ENCODE data around the gene MORC3.

Gene MORC3

GRCh38 chr21:36350282-36350910 is 30.4 kb downstream of the MORC3 start:
- TF ChIP-seq CTCF (conservative IDR thresholded peaks at IDR 0.05; ENCODE audit: control insufficient read depth, insufficient read depth, low read depth, low read length) = no peak
- H3K4me3 ChIP-seq (ENCODE audit: control insufficient read depth, low read depth, low read length) = no peak overlapping the region
- peak; percentile 67 for DNase-seq (ENCODE audit: low read depth)

- DNase-seq (ENCODE audit: low read depth) = no peak
- no peak overlapping the region for H3K4me3 ChIP-seq (ENCODE audit: control insufficient read depth, low read depth, low read length)
- TF ChIP-seq CTCF (conservative IDR thresholded peaks at IDR 0.05; ENCODE audit: control insufficient read depth, insufficient read depth, low read depth, low read length) = no peak
Measured at GRCh38 chr21:36354918-36355680, 35.1 kb downstream of the MORC3 start.

GRCh38 chr21:36355868-36356267 is 35.9 kb downstream of the MORC3 start:
- TF ChIP-seq CTCF (conservative IDR thresholded peaks at IDR 0.05; ENCODE audit: control insufficient read depth, insufficient read depth, low read depth, low read length) = no peak
- no peak for DNase-seq (ENCODE audit: low read depth)

GRCh38 chr21:36359185-36359584 is 39.2 kb downstream of the MORC3 start:
- H3K4me3 ChIP-seq (ENCODE audit: control insufficient read depth, low read depth, low read length) = no peak overlapping the region
- no peak for TF ChIP-seq CTCF (conservative IDR thresholded peaks at IDR 0.05; ENCODE audit: control insufficient read depth, insufficient read depth, low read depth, low read length)

More at GRCh38 chr21:36355868-36356267, 35.9 kb downstream of the MORC3 start:
- H3K4me3 ChIP-seq (ENCODE audit: control insufficient read depth, low read depth, low read length) = no peak overlapping the region

GRCh38 chr21:36369064-36369685 is 49.2 kb downstream of the MORC3 start:
- no peak for DNase-seq (ENCODE audit: low read depth)
- no peak overlapping the region for H3K4me3 ChIP-seq (ENCODE audit: control insufficient read depth, low read depth, low read length)
- TF ChIP-seq CTCF (conservative IDR thresholded peaks at IDR 0.05; ENCODE audit: control insufficient read depth, insufficient read depth, low read depth, low read length) = no peak

More at GRCh38 chr21:36359185-36359584, 39.2 kb downstream of the MORC3 start:
- DNase-seq (ENCODE audit: low read depth) = no peak

GRCh38 chr21:36375994-36376393 is 56.0 kb downstream of the MORC3 start:
- no peak for DNase-seq (ENCODE audit: low read depth)
- no peak for TF ChIP-seq CTCF (conservative IDR thresholded peaks at IDR 0.05; ENCODE audit: control insufficient read depth, insufficient read depth, low read depth, low read length)
- H3K4me3 ChIP-seq (ENCODE audit: control insufficient read depth, low read depth, low read length) = no peak overlapping the region

Data from fibroblast of mammary gland (primary cell).